Fibroblast of skin of back (primary cell): Measurements from ENCODE around the gene ZEB2.

ENCODE experiments used
- DNase-seq: peaks from one replicate; pipeline ENCODE4 v3.0.0-alpha.2; 2013

The ZEB2 gene

DNA sequence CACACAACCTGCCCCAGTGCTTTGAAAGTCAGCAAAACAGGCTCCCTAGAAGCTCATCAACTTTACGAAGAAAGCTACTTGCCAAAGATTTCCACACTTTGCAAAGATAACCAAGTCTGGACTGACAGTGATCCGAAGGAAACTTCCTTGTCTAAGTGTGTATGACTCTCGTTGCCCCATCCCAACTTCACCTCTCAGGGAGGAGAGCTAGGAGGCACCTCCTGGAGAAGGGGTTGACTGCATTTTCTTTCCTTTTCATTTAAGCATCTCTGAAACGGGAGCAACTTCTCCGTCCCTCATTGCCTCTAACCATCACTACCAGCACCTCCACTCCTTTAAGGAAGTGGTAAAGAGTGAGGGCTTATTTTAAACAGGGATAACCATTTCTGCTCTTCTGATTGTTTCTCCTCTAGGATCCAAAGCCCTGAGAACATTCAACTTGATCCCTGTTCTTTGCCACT is 7.0 kb downstream of the ZEB2 start:
- DNase-seq: peak; percentile 51

DNA sequence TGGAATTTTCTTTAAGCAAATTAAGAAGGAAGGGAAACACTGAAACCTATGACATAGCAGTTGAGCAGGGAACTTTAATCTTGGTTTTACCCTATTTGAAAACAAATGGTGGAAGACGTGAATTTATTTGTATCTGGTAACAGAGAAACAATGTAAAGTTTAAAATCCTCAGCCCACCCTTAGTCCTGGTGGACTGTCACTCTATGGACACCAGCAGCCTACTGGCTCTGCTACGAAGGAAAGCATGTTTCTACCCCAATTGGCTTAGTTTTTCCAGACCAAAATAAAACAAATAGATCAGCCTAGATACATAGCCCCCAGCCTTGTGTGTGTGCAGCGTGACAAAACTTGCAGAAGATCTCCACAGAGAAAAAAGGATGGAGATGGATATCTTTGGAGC is 7.4 kb downstream of the ZEB2 start:
- DNase-seq: peak; percentile 21

DNA sequence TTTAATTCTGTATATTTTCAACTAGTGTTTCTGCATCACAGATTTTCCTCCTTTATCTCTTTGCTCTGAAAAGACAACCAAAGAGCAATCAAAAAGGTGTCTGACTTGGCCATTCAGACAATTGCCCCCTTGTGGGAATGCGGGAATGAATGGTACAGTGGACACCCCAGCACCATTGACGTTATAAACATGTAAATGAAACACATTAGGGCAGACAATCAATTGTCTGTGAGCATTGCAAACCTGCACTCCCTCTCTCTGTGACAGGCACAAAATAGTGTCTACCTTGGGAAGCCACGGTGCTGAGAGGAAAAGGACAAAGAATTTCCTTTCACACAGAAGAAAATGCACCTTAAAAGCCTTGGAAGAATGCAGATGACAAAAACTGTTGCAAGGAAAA is 8.0 kb downstream of the ZEB2 start:
- peak; percentile 30 for DNase-seq

DNA sequence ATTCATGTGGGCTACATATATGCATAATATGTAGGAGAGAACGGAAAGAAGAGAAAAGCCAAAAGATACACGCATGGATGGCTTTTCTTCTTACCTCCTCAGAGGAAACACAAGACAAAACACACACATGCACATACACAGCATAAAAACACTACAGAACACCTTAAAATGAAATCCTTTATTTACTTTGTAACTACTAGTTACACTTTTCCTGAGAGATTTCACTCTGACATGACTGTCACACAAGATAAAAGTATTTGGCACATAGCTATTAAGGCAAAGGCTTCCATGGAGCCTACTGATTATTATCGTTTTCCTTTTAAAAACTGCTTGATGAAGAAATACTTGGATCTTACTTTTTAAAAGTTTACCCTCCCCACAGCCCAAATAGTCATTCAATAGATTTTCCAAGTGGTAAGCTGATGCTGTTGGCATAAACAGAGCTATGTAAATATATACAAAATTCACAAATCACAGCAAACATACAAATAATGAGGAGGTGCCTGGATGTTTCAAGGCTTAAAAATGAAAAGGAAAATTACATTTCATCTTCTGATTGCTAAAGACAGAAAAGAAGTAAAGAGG is 8.6 kb downstream of the ZEB2 start:
- no peak for DNase-seq

DNA sequence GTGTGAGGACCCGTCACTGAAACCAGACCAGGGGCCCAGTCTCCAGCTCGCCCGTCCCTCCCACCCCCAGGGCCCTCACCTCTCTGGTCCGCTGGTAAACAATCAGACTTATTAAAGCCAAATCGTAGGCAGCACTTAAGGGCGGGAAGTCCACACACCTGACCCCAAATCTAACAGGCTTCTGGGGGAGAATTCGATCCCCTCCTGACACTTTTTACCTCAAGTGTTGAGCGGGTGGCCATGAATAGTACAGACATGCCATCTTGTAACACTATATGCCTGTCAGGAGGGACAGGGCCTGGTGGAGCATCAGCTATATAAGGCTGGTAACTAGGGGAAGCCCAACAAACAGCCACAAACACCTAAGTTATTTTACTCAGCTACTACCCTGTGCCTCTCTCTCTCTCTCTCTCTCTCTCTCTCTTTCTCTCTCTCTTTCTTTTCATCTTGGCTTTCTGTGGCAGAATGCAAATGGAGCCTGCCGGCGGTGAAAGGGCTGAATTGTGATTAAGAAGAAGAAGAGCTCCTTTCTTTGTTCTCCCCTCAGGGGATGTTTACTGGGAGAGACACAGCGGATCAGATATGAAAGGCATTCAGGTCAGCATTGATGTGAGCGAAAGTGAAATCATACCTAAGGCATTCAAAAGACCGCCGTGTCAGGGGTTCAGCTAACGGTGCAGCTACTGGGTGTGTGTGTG is 9.5 kb downstream of the ZEB2 start:
- peak; percentile 83 for DNase-seq

DNA sequence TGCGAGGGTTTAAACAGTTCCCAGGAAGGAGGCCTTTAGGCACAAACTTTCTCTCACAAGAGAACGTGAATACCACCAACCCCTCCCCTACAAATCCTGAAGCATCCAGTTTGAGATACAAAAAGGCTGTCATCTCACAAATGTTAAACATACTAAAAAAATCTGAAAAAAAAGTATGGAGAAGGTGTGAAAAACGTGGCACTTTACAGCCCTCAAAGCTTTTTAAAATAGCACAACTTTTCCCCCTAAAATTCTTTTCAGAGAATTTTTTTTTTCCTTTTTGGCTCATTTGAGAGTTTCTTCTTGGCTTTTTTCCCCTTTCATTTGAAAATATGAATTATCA is 10.1 kb downstream of the ZEB2 start:
- DNase-seq: no peak

DNA sequence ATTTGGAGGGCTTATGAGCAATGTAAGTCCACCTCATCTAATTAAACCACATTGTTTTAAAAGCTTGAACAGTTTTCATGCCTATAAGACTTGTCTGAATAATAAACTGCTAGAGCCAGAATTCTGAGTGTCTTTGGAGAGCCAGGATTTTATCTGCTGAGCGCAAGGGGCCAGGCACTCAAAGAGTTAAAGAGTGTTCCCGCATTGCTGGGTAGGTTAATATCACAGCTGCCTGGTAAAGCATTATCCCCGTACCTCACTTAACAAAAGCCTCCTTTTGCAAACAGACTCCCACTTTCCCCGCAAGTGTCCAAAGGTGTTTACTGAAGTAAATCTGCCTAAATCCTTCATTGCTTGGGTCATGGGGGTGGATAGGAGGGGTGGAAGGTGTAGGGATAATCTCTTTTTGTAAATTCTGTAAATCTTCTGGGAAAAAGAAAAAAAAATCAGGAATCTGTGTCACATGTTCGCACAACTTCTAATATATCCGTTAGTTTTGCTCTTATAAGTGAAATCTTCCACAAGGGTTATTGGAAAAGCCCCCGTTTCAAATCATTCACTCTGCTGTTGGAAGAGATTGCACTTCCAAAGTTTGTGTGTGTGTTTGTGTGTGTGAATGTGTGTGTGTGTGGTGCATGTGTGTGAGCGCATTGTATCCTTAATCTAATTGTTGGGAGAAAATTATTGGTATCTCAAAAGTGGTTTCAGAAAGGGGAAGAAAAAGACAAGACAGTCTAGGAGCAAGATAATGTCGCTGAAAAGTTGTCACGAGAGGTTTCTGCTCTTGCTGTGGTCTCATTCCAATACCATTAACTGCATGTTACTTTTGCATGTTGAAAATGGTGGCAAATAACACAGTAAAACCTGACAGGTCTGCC is 10.7 kb downstream of the ZEB2 start:
- peak; percentile 73 for DNase-seq

DNA sequence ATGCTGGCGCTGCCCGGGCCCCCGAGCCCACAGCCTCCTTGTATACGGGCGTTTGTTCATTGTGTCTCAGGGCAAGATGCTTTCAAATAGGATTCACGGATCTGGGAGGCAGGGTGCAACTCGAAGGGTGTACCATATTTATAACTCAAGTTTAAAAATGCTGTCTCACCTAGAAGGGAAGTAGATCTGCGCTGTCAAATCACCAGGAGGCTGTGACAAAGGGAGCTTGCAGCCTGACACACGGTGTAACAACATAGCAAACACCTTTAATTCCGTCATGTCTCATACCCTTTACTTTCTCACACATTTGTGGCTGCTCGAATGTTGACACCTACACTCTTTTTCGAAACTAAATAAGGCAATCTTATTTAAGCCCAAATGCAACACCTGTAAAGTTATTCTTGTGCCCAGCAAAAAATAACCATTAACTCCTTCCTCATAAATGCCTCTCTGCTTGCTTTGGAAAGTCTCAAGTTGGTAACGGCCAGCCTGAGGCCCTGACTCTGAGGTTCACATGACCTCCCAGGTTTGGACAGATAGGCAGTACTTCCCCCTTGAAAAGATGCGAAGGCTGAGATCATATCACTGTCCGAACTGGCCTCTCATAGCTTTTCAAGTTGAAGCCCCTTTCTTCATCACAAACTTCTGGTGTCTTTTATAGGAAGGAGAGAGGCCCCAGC is 11.6 kb downstream of the ZEB2 start:
- peak; percentile 29 for DNase-seq

DNA sequence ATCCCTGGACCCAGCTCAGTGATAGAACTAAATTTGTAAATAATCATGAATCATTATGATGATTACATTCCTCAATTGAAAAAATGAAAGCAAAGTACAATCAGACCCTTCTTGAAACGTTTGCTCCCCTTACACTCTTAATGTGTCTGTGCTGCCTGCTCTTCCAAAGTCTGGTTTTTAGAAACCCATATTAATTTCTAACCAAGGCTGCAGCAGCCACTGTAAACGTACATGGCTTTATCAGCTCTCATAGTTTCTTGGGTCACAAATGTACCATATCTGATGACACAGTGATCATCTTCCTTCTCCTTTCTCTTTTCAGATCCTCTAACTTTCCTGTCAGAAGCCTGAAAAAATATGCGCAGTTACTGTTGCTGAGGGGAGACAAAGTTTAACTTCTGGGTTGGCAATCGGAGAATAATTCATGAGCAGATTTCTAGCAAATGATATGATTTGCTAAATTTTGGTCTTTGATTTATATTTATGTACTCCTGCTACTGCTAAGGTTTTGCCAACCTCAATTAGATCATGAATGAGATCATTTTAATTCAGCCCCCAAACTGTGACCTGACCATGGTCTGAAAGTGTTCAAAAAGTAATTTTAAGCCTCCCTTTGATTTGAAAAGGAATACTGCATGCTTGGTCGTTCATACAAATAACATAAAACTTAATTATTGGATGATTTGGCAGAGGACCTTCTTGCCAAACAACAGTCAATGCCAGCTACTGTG is 12.3 kb downstream of the ZEB2 start:
- DNase-seq: peak; percentile 30

DNA sequence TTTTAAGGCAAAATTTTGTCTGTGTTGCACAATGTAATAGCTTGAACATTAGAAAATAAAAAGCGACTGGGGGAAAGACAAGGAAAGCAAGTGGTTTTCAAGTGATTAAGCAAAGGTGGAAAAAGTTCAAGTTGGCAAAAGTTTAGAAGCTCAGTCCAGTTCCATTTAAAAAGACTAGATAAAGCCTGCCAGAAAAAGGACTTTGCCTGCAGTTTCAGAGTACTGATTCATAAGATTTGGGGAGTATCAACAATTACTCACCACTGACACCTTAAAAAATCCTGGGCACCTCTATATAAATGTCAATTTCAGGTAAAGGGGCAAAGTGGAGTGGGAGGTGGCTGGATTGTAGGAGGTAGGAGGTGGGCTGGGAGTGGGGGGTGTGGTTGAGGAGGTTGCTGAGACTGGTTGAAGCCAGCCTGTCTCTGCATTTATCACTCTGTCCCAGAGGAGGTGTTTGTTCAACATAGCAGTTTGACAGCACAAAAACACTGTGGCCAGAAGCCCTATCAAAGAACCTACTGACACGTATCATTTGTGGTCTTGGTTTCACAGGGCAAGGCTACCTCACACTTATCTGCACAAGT is 14.6 kb downstream of the ZEB2 start:
- DNase-seq: peak; percentile 33

DNA sequence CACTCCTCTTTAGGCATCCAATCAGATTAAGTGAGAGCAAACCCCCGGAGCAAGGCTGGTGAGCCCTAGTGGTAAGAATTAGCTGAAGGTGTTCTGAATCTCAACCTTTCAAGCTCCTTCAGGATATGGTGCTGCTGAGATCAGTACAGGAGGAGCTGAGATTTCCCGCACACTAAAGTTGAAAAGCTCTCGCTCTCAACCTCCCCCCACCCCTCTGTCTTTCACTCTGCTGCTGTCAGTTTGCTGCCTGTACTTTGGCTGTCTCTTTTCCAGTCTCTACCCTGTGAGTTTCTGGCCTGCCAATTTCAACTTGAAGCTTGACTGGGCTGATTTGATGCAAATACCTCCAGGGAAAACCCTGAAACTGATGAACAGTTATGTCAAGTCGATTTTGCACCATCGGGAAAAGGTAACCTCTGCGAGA is 15.7 kb downstream of the ZEB2 start:
- no peak for DNase-seq

DNA sequence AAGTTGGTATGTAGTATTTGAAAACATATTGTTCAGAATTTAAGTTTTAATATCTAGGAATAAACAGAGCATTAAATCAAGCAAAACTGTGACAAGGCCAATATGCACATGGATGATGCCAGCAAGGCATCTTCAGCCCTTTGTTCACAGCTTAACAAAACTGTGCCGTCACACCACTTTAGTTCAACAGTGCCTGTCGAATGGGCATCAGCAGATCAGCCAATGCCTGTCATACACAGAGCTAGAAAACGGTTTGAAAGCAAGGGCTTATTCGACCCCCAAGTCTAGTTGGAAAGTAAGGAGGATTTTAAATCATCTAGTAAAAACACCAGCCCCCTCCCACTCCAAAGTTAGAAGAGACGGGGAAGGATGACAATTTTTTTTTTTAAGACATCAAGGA is 16.7 kb downstream of the ZEB2 start:
- DNase-seq: no peak

DNA sequence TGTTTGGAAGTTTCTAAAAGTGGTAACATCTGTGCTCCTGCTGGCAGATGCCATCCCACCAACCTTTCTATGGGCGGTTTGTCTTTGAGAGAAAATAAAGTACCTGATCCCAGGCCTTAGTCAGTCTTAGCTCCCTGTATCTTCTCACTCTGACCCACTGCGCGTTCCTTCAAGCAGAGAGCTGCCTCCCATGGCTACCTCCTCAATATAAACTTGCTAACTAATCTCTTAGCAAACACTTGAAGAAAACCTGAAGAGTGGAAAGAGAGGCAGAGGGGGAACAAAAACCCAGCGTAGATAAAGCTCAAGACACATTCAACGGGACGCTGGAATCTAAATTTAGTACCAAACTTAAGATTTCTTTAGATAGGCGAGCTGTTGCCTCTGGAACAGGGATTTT is 17.6 kb downstream of the ZEB2 start:
- DNase-seq: no peak

DNA sequence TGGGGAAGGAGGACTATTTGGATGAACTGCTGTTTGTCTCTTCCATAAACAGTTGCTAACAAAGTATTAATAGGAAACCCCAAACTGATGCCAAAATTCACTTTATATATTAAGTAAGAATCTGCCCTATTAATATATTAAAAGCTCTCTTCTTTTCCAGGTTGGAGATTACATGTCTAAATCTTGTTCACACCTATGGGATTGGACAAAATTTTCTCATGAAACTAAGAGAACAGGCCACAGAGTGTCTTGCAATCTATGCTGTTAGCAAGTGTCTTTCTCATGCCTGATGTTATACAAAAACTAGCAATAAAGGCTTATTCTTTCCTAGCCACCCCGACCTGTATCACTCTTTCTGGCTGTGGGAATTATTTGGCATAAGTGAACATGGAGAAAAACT is 18.3 kb downstream of the ZEB2 start:
- DNase-seq: no peak

DNA sequence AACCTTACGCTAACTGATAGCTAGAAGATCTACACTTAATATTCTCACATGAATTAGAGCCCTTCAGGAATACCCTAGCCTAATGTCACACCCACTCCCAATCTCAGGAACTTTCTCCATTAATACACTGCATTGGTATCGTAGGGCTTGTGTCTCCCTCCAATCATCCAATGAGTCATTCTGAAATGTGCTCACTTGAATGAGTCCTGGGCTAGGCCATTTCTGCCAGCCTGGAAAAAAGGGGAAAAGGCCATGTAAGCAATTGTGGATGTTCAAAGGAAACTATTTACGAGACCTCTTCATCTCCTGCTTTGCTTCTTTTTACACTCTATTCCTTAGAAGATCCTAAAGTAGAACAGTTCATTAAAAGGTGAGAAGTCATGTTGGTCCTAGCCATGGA is 18.8 kb downstream of the ZEB2 start:
- DNase-seq: peak; percentile 71

DNA sequence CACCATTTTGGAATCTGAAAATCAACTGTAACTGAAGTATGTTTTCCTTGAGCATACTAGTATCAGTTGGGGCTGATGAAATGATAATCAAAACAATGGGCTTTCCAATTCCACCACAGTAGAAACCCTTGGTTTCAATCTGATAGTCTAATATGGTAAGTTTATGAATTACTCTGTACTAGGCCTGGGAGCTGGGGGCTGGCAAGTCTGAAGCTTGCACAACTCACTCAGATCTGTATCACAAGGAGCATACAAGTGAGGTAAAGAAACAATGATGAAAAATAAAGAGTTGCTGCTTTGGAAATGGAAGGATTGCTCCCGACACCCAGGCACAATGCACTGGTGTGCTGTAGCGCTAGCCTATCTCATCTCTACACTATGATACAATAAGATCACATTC is 19.4 kb downstream of the ZEB2 start:
- DNase-seq: no peak

DNA sequence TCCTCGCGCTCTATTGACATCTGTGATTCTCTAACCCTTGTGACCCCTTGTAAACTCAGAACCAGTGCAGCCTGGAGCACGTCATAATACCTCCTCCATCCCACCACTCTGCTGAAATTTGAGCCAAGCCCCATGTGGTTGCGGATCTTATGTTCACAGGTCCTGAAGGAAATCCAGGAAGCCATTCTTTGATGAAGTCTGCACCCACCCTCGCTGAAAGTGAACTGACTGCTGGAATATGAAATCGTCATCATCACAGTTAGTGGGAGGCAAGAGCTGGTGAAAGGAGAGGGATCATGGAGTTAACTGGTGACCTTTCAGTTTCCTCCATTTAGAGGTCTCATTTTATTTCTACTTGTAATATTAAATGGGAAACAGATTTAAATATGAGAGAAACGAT is 21.6 kb downstream of the ZEB2 start:
- no peak for DNase-seq

DNA sequence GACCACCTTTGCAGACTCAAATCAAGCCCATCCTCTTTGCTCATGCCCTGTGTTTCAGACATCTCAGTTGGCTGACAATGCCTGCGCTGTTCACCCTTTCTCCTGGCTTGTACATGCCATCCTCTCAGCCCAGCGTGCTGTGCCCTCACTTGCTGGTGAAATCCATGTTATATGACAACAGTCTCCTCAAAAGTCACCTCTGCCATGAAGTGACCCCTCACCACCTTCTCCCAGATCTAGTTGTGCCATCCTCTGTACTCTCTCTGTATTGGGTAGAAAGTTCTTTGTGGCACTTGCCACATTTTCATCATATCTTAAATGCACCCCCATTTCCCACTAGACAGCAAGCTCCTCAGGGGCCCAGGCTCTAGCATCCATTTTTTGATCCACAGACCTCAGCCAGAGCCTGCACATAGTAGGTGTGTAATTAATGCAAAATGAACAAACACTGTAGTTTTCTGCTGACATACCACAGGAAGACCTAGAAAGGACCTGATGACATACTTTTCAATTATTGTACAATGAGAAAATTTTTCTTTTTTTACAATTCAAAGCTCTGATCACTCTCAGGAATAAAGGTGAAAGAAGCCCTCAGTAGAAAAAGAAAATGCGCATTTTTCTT is 22.8 kb downstream of the ZEB2 start:
- DNase-seq: no peak

DNA sequence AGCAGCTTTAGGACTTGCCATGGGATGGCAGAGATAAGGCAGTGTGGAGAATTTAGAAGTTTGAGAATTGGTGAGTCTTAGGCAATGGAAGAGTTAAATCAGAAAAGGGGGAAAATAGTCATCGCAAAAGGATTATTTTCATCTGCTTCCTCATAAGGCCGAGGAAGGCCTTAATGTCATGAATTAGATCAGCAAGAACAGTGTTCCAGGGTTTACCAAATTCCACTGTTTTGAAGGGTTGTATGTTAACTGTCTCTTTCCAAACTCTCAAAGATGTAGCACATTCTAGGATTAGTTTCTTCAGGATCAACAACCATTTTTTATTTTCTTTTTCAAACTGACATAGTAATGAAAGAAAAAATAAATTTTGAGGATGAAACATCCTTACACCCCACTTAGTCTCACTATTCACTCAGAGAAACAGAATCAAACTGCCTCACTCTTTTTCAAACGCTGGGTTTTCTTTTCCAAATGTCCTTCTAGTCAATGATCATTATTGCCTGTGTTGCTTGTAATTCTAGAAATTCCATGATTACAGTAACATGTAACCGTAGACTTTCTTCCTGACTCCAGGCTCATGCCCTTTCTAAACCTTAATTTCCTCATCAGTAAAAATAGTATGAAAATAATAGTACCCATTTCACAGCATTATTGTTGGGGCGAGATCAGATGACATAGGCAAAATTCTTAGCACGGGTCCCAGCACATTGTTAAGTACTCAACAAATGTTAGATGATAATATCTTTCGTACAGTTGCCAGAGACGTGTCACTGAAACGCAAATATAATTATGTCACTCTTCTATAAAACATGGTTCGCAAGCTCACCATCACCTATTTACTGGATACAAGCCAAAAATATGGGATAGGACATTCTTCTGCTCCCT is 23.6 kb downstream of the ZEB2 start:
- no peak for DNase-seq
